Skin of body (tissue), 2 donors: ENCODE results near the gene METTL25. TPM values are rescaled to one million over a fixed set of nuclear protein-coding genes. Genes with fewer than 3 reads are reported as not detected.
"Not testable (repeated sequence)": the region's sequence is repeated elsewhere in the genome, so short reads cannot be mapped to it uniquely, and the experiment has no call there.

Experiments
- DNase-seq: peaks from one replicate; lab custom pipeline; 2025; lab: John Stamatoyannopoulos, UW
- total RNA-seq: library from RNA; depleted of rRNA; stranded (reverse); fragments of >200 nt; gene quantifications from one replicate; pipeline ENCODE4 v1.2.3, GENCODE V29; 2014

METTL25 gene
- 24.9 TPM for total RNA-seq

DNA sequence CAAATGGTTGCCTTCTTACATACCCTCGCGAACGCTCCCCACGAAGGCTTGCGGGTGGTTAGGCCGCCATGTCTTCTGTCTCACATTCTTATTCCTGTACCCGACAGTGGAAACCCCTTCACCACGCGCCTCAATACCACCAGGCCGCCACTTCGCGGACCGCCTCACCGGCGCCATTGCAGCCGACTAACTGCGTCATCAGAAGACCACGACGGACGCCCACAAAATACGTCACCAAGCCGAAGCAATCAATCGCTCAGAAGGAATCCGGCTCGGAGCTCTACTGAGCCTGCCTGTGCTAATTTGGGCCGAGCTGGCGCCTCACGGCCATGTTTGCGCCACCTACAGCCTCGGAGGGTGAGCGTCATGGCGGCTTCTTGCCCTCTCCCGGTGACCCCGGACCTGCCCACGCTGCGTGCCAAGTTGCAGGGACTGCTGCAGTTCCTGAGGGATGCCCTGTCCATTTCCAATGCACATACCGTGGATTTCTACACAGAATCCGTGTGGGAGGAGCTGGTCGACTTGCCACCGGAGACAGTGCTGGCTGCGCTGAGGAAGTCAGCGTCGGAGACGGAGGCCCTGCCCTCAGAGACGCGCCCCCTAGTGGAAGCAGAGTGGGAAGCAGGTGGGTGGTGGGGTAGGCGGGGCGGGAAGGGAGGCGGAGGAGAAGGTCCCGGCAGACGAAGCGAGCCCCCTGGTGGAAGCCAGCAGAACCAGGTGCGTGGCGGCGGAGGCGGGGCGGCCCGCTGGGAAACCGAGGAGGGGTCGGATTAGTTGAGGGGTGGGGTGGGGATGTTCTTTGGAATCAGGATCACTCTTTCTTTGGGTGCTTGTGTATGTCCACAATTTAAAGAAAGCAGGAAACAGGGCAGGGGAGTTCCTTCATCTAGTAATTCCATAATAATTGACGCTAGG, at the start of gene METTL25, which contains the start of gene CCDC59:
Gene METTL25 (plus strand): TSS at position 330 of the 915 bp plus-strand sequence. CDS start 37 bp downstream, at position 367.
Gene CCDC59 (minus strand): TSS at position 188 of the 915 bp plus-strand sequence. CDS start 11 bp downstream, at position 177.
- peak; percentile 99 for DNase-seq

DNA sequence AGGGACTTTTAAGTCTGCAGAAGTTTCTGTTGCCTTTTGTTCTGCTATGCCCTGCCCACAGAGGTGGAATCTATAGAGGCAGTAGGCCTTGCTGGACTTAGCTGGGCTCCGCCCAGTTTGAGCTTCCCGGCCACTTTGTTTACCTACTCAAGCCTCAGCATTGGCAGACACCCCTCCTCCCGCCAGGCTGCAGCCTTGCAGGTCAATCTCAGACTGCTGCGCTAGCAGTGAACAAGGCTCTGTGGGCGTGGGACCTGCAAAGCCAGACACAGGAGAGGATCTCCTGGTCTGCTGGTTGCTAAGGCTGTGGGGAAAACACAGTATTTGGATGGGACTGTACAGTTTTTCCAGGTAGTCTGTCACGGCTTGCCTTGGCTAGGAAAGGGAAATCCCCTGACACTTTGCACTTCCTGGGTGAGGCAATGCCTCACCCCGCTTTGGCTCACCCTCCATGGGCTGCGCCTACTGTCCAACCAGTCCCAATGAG, 43.9 kb upstream of the METTL25 start:
- DNase-seq: no peak

DNA sequence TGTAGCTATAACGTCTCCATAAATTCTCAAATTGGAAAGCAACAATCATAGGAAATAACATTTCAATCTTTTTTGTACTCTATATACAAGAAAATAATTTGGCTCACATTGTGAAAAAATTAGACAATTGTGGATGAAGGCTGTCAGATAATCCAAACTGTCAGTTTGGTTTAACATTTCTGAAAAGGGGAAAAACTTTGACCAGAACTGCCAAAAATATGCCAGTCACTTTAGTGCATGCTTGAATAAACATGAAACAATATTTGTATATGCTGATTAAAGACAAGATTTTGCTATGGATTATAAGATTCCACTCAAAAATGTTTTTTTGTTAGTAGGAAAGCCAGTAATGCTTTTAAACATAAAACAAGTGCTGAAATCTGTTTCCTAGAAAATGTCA, 39.1 kb upstream of the METTL25 start:
- DNase-seq: no peak

DNA sequence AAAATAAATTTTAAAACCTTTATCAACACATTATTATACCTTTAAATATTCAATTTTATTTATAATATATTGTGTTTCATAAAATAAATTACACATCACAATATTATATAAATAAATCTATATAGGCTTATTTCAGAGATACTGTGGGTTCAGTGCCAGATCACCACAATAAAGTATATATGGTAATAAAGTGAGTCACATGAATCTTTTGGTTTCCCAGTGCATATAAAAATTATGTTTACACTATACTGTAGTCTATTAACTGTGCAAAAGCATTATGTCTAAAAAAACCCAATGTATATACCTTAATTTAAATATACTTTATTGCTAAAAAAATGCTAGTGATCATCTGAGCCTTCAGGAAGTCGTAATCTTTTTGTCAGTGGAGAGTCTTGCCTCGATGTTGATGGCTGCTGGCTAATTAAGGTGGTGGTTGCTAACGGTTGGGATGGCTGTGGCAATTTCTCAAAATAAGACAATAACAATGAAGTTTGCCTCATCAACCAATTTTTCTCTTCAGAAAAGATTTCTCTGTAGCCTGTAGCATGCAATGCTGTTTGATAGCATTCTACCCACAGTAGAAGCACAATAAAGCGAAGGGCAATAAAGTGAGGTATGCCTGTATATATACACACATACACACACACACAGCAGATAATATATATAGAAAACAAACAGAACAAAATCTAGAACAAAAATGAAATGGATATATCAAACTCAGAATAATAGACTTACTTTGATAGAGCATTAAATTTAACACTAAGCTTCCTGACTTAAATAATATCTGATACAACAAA, 32.6 kb upstream of the METTL25 start:
- DNase-seq: no peak

DNA sequence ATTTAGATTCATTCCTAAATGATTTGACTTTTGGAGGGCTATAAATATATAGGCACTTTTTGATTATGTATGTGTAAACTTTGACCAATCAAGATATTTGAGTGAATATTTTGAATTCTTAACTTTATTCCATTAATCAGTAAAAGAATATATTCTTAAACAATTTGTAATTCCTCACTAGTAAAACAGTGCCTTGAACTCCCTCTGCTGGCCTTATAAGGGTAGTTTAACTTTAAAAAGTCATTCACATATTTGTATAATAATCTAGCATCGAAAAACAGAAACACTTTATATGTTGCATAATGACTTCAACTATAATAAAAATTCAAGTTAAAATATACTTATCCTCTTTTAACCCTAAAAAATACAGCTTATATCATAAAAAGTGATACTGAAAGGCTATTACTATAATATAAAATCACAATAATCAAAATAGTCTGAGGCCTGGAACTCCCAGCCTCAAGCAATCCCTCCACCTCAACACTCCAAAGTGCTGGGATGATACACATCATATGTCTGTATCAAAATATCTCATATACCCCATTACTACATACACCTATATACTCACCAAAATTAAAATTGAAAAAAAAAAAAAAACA, 31.3 kb upstream of the METTL25 start:
- no peak for DNase-seq

- DNase-seq: no peak
These were observed 30.5 kb upstream of the METTL25 start for GRCh38 chr12:82327861-82328260.

DNA sequence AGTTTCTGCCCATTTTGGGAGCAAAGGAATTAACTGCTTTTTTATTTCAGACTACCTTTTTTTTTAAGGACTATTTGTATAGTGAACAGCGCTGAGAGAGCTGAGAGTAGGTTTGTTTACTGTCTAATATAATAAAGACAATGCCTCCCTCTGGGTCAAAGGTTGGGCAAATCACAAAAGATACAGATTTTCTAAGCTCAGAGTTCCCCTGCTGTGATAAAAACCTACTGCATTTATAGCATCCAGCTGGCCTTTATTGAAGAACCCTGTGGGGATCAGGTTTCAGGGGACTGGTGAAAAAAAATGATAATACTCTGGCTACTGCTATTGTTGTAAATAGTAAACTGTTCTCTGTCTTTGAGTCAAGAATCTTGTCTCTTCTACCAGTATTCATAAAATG, 28.8 kb upstream of the METTL25 start:
- no peak for DNase-seq

DNA sequence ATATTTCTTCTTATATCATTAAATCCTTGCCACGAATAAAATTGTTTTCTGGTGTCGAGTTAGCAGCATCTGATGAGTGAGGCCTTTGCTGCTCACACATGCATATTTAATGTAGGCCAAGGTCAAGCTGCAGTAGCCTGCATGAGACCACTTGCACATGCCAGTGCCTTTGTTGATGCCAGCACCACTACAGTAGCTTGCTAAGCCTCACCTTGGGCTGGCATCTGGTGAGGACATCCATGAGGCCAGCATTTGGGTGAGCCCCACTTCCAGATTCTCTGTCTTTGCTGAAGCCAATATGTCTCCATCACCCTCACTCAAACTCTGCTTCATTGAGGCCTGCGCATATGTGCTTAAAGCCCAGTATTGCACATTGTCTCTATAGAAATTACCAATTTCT, 8.2 kb upstream of the METTL25 start:
- DNase-seq: no peak

- DNase-seq: no peak
These were observed 6.9 kb upstream of the METTL25 start for GRCh38 chr12:82351390-82351789.

DNA sequence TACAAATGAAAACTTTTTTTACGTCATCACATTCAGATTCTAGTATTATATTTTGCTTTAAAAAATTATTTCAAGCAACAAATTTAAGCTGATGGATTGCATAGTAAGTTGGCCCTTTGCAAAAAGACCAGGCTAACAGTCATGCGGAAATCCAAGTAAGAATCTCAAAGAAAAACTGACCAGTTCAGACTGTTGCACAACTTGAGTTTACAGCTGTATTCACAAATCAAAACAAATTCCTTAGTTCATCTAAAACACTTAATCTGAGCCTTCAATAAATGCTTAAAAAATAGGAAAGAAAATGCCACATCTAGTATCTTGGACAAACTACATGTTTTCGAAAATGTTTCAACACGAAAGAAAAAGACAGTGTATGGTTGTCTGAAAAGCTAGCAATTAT, 989 bp upstream of the METTL25 start:
- DNase-seq: no peak

DNA sequence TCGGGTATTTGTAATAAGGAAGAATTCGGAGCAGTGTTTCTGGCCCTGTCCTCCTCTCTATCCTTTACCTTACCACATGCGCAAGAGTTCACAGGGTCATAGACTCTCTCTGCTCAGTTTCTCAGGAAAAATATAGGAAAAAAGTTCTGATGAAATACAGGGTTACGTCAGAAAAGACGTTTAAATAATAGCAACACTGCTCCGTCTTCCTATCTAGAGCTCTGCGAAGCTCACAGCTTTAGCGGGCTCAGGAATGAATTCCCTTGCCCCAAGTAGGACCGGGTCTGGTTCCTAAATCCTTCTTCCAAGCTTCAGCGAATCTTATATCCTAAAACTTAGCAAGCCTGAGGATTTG, 507 bp upstream of the METTL25 start:
- no peak for DNase-seq

DNA sequence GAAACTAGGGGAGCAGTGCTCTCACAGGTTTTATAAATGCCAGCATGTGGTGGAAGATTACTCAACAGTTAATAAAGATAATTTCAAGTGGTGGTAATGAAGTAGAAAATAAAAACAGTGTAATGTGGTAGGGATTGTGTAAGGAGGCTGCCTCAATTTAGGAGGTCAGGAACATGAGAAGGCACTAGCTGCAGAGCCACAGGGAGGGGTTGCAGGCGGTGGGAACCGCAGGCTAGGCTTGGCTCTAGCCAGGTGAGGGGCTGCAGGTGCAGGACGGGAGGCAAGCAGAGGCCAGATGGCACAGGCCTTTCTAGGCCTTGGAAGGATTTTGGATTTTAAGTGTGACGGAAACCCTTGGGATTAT, 768 bp downstream of the METTL25 start:
- DNase-seq: peak; percentile 49

DNA sequence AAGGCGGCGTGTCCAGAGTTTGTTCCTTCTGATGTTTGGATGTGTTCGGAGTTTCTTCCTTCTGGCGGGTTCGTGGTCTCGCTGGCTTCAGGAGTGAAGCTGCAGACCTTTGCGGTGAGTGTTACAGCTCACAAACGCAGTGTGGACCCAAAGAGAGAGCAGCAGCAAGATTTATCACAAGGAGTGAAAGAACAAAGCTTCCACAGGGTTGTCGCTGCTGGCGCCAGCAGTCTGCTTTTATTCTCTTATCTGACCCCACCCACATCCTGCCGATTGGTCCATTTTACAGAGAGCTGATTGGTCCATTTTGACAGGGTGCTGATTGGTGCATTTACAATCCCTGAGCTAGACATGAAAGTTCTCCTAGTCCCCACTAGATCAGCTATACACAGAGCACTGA, 2.5 kb downstream of the METTL25 start:
- not testable (repeated sequence) for DNase-seq

- no peak for DNase-seq
These were observed 3.2 kb downstream of the METTL25 start for GRCh38 chr12:82361461-82361915.

DNA sequence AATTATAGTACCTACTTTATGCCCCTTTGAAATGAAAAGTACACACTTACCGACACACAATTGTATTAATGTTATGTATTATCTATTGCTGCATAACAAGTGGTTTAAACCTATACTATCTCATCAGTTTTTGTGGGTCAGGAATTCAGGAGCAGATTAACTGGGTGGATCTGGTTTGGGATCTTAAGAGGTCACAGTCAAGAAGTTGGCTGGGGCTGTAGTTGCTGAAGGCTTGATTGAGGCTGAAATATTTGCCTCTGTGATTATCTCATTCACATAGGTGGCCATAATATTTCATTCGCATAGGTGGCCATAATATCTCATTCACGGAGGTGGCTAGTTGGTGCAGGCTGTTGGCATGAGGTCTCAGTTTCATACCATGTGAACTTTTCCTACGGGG, 5.7 kb downstream of the METTL25 start:
- no peak for DNase-seq

DNA sequence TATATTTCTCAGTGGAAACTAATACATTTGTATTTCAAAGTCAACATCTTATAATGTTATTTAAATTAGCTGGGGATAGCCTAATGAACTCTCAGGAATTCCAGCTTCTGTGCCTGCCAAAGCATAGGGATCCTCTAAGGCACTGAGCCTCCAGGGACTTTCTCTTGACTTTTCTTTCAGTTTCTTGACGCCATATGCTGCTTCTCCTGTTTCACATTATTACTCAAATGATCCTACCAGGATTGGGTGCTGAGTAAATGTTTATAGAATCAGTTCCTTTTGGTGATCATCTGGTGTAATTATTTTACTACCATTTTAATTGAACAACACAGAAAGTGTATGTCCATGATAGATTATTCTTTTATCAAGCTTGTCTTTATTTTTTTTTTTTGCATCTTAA, 7.9 kb downstream of the METTL25 start:
- DNase-seq: peak; percentile 83

DNA sequence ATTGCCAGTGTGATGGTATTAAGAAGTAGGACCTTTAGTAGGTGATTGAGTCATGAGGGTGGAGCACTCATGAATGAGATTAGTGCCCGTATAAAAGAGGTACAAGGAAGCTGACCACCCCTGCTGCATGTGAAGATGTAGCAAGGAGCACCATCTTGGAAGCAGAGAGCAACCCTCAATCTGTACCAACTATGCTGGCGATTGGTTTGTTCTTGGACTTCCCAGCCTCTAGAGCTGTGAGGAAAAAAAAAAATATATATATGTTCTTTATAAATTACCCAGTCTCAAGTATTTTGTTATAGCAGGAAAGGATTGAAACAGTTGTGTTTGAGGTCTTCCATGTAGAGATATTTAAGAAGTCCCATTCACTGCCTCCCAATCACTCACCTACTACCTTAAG, 16.9 kb downstream of the METTL25 start:
- no peak for DNase-seq

DNA sequence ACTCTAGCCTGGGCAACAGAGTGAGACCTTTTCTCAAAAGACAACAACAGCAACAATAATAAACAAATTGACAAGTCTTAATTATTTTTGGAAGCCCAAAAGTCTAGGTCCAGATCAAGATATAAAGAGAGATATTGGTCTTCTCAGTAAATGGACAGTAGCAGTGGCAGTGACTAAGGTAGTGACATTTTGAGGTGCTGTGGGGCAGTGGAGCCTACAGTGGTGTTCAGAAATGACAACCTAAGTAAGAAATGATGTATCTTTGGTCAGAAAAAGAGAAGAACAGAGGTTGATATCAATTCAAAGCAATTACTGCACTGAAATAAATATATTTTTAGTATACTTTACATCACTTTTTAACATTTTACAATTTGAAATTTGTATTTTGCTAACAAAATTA, 20.7 kb downstream of the METTL25 start:
- no peak for DNase-seq

- DNase-seq: no peak
These were observed 25.7 kb downstream of the METTL25 start for GRCh38 chr12:82383930-82384552.

DNA sequence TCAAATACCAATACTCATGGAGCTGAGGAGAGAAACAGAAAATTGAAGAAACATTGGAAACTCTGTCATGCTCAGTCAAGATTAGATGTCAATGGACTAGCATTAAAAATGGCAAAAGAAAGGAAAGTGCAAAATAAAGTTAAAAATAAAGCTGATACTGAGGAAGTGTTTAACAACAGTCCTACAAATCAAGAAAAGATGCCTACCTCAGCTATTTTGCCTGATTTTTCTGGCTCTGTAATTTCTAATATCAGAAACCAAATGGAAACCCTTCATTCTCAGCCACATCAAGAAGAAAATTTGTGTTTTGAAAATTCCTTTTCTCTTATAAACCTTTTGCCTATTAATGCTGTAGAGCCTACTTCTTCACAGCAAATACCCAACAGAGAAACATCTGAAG, 40.5 kb downstream of the METTL25 start:
- DNase-seq: no peak

- DNase-seq: no peak
These were observed 42.5 kb downstream of the METTL25 start for GRCh38 chr12:82400819-82401218.
